ENCODE results near the gene MCTP1. TPM values are rescaled to one million over a fixed set of nuclear protein-coding genes. Genes with fewer than 3 reads are reported as not detected.

MCTP1 gene
- total and polyA plus RNA-seq, 2 of the 8 experiments (the other 6 are each of a cell fraction or from before 2014, with no cell fraction given) = 0.56 to 3.4 TPM

GRCh38 chr5:95238560-95239325 lies 46.2 kb downstream of the MCTP1 start:
- Histone ChIP-seq H2BK120ac (replicated peaks; ENCODE audit: low read depth, low read length) (no peak overlapping the region), H3K79me2 (ENCODE audit: control insufficient read depth in 1 of 2, insufficient read depth in 2 of 2, low read length in 2 of 2) (no peaks in the 10 kb centered on the region), H3K79me1 (ENCODE audit: low read depth, low read length) (no peaks in the 10 kb centered on the region), H3K9me3 (ENCODE audit: insufficient read depth in 2 of 2, low read depth in 1 of 2, low read length in 1 of 2) (no peaks in the 10 kb centered on the region), H2AFZ (ENCODE audit: low read length) (no peak overlapping the region), H2BK5ac (ENCODE audit: low read depth, low read length) (no peak overlapping the region), H3K23me2 (ENCODE audit: low read depth, low read length) (no peaks in the 10 kb centered on the region), H2BK20ac (ENCODE audit: low read length) (no peak overlapping the region), H3K9ac (replicated peaks in 1 of 4; ENCODE audit: extremely low read depth in 1 of 4, low read depth in 3 of 4, low read length in 3 of 4) (no peak overlapping the region), H3K36me3 (ENCODE audit: control insufficient read depth in 2 of 4, insufficient read depth in 4 of 4, low read length in 3 of 4) (no peaks in the 10 kb centered on the region), H2BK15ac (ENCODE audit: low read length) (no peak overlapping the region), H3K4me3 (ENCODE audit: extremely low read depth in 1 of 4, insufficient read depth in 2 of 4, low read depth in 3 of 4, low read length in 4 of 4) (no peak overlapping the region), H2BK12ac (ENCODE audit: low read depth, low read length) (no peak overlapping the region), H3K14ac (ENCODE audit: insufficient read length) (no peak overlapping the region), H3K23ac (ENCODE audit: insufficient read length) (no peak overlapping the region), H4K8ac (ENCODE audit: extremely low read depth, insufficient read depth, low read length) (no peak overlapping the region), H3K27ac (ENCODE audit: low read depth, low read length) (no peak overlapping the region), H3K27me3 (replicated peaks in 1 of 4; ENCODE audit: control insufficient read depth in 3 of 4, extremely low read depth in 1 of 4, insufficient read depth in 3 of 4, low read length in 3 of 4) (peaks cover 0 to 1% (median 0%) of the 10 kb centered on the region in 4 experiments; a peak in 1 of 7 replicates), H3K56ac (replicated peaks; ENCODE audit: insufficient read length, low read depth, low read length) (no peak overlapping the region), H3K4ac (replicated peaks; ENCODE audit: insufficient read length, low read depth, low read length) (no peak overlapping the region), H2AK5ac (ENCODE audit: low read depth, low read length) (no peak overlapping the region), H4K20me1 (replicated peaks in 1 of 2; ENCODE audit: control insufficient read depth in 1 of 2, insufficient read depth in 2 of 2, low read length in 2 of 2) (no peaks in the 10 kb centered on the region), H3K4me2 (ENCODE audit: insufficient read depth in 1 of 2, low read depth in 2 of 2, low read length in 2 of 2) (no peak overlapping the region), H4K5ac (ENCODE audit: insufficient read length, low read depth, low read length) (no peak overlapping the region), H3K4me1 (replicated peaks in 1 of 4; ENCODE audit: control insufficient read depth in 3 of 4, insufficient read depth in 4 of 4, low read length in 3 of 4) (no peaks in the 10 kb centered on the region), H3K18ac (ENCODE audit: extremely low read depth, low read length) (no peak overlapping the region), H4K91ac (replicated peaks; ENCODE audit: insufficient read length, low read length) (no peak overlapping the region)
- TF ChIP-seq CTCF (IDR thresholded peaks at IDR 0.05; ENCODE audit: control extremely low read depth in 1 of 3, insufficient read depth in 1 of 3, low read depth in 1 of 3, low read length in 3 of 3) (peak in 1 of 3 experiments; percentile 27; a peak in 1 of 4 replicates), MAFK (IDR thresholded peaks at IDR 0.05; ENCODE audit: low read depth, low read length) (no peak), RAD21 (IDR thresholded peaks at IDR 0.05 in 1 of 2, conservative IDR thresholded peaks at IDR 0.05 in 1 of 2; ENCODE audit: low read depth in 2 of 2, low read length in 2 of 2) (peak; percentile 35 to 57; a peak in 3 of 4 replicates)
- POLR2A ChIA-PET (ENCODE audit: partially characterized antibody) = no interaction called here
- WGBS, 2 experiments (ENCODE audit: extremely low coverage in 1 of 2, insufficient coverage in 1 of 2, insufficient read length in 1 of 2, insufficient replicate concordance in 2 of 2, low coverage in 1 of 2, low lambda C conversion rate in 2 of 2, missing lambda C conversion rate in 1 of 2) = 91% methylated on average over 10 of the region's 10 CpGs; no CpG with 5 or more reads in 1 of the 2 experiments
- DNase-seq (ENCODE audit: low read depth in 1 of 2, low spot score in 2 of 2) = no peak
- CTCF ChIA-PET (ENCODE audit: partially characterized antibody) = interaction anchor here (0.7 to 1.5 kb wide), 2 partner anchors 188 to 271 kb away, joined by 3 to 5 read pairs; no protein-coding TSS in a partner anchor
- no peak for FAIRE-seq

Measured in H1 (cell line).